Naive thymus-derived CD8-positive, alpha-beta T cell (primary cell): ENCODE data around the gene VPS50. TPM values are rescaled to one million over a fixed set of nuclear protein-coding genes. Genes with fewer than 3 reads are reported as not detected.
"Not testable (repeated sequence)": the region's sequence is repeated elsewhere in the genome, so short reads cannot be mapped to it uniquely, and the experiment has no call there.

Source experiments
- ATAC-seq, 2 donors: fragments of 150-1000 bp; cut with Tn5 transposase in 1 of 2; sonication (Bioruptor Pico), chemical (Tn5 transposase) in 1 of 2; 1 replicate in 1 of 2; 2 replicates in 1 of 2; pipeline ENCODE4 v1.10.0; 2021; ENCODE audit warnings: mild to moderate bottlenecking in 2 of 2, moderate library complexity in 2 of 2
- POLR2A ChIA-PET: fragments of 350-600 bp; sonication (Branson Sonifier 250); formaldehyde crosslinking; loops from one replicate; lab custom pipeline; 2021; ENCODE audit warnings: antibody characterized with exemption; lab: Charles Lee
- DNase-seq, 10 donors: peaks; one replicate each; pipeline versions ENCODE4 v3.0.0 to v3.0.0-alpha.2; 2020 to 2022
- H3K27ac Mint-ChIP-seq, 10 donors: one replicate each; pipeline ENCODE4 v1.8.0; 2020 to 2022; ENCODE audit warnings: mild to moderate bottlenecking in 10 of 10, mixed read lengths in 10 of 10, moderate library complexity in 4 of 10, inconsistent platforms in 1 of 10
- H3K27me3 Mint-ChIP-seq, 5 donors: one replicate each; pipeline ENCODE4 v1.8.0; 2021 to 2022; ENCODE audit warnings: mixed read lengths in 5 of 5
- H3K36me3 Mint-ChIP-seq, 3 donors: one replicate each; pipeline ENCODE4 v1.8.0; 2020 to 2022; ENCODE audit warnings: mixed read lengths in 3 of 3, mild to moderate bottlenecking in 2 of 3, inconsistent platforms in 1 of 3
- H3K4me1 Mint-ChIP-seq, 4 donors: one replicate each; pipeline ENCODE4 v1.8.0; 2021 to 2022; ENCODE audit warnings: mixed read lengths in 4 of 4
- H3K4me3 Mint-ChIP-seq, 10 donors: one replicate each; pipeline ENCODE4 v1.8.0; 2020 to 2022; ENCODE audit warnings: mild to moderate bottlenecking in 10 of 10, mixed read lengths in 10 of 10, moderate library complexity in 6 of 10, inconsistent platforms in 1 of 10
- H3K9me3 Mint-ChIP-seq, 9 donors: one replicate each; pipeline ENCODE4 v1.8.0; 2020 to 2022; ENCODE audit warnings: mixed read lengths in 9 of 9, mild to moderate bottlenecking in 3 of 9, inconsistent platforms in 1 of 9, moderate library complexity in 1 of 9
- polyA plus RNA-seq, 3 donors: library from polyadenylated mRNA; unstranded; fragments of 300-500 nt; fragmentation: Illumina TruSeq; gene quantifications; one replicate each; pipeline ENCODE4 v1.2.3, GENCODE V29; 2021
- total RNA-seq, 8 experiments: library from RNA in 2 of 8; stranded (reverse) in 2 of 8; gene quantifications; one replicate each; pipeline ENCODE4 v1.2.3 and lab custom pipeline; 2021 to 2026

VPS50 gene
- total and polyA plus RNA-seq, 5 experiments from 2014 or later = 13.3 to 37.4 (median 15.1) TPM

GRCh38 chr7:93314449-93314848 lies 82.3 kb downstream of the VPS50 start:
- no peaks in the 10 kb centered on the region for H3K9me3 Mint-ChIP-seq

GRCh38 chr7:93315896-93316295 lies 83.7 kb downstream of the VPS50 start:
- POLR2A ChIA-PET = no interaction called here
- ATAC-seq (no peak), DNase-seq (no peak)
- Mint-ChIP-seq H3K4me3 (no peak overlapping the region), H3K27me3 (no peaks in the 10 kb centered on the region), H3K27ac (peak overlapping the region in 1 of 10 donors; percentile 49), H3K36me3 (peaks cover 21 to 76% (median 30%) of the 10 kb centered on the region in 3 donors), H3K9me3 (no peaks in the 10 kb centered on the region), H3K4me1 (peaks cover 0 to 7% (median 0%) of the 10 kb centered on the region in 4 donors)

More at GRCh38 chr7:93314449-93314848, 82.3 kb downstream of the VPS50 start:
- peaks cover 17 to 74% (median 25%) of the 10 kb centered on the region in 3 donors for H3K36me3 Mint-ChIP-seq
- no peak overlapping the region for H3K4me3 Mint-ChIP-seq
- no peaks in the 10 kb centered on the region for H3K27me3 Mint-ChIP-seq
- no peak overlapping the region for H3K27ac Mint-ChIP-seq
- no peak for ATAC-seq
- POLR2A ChIA-PET = no interaction called here
- no peak for DNase-seq
- peaks cover 0 to 9% (median 0%) of the 10 kb centered on the region in 4 donors for H3K4me1 Mint-ChIP-seq

- Mint-ChIP-seq H3K27me3 (no peaks in the 10 kb centered on the region), H3K4me1 (peaks cover 0 to 7% (median 0%) of the 10 kb centered on the region in 4 donors), H3K9me3 (no peaks in the 10 kb centered on the region), H3K36me3 (peaks cover 29 to 78% (median 38%) of the 10 kb centered on the region in 3 donors), H3K27ac (peak overlapping the region in 1 of 10 donors; percentile 15), H3K4me3 (no peak overlapping the region)
- DNase-seq (no peak), ATAC-seq (no peak)
- POLR2A ChIA-PET = no interaction called here
Measured at GRCh38 chr7:93316730-93317129, 84.6 kb downstream of the VPS50 start.

GRCh38 chr7:93320887-93321286 lies 88.7 kb downstream of the VPS50 start:
- Mint-ChIP-seq H3K4me3 (no peak overlapping the region), H3K27me3 (no peaks in the 10 kb centered on the region), H3K27ac (no peak overlapping the region), H3K9me3 (no peaks in the 10 kb centered on the region), H3K36me3 (peaks cover 23 to 70% (median 48%) of the 10 kb centered on the region in 3 donors), H3K4me1 (peaks cover 0 to 7% (median 0%) of the 10 kb centered on the region in 4 donors)
- POLR2A ChIA-PET = no interaction called here
- no peak for ATAC-seq
- no peak for DNase-seq

GRCh38 chr7:93326291-93326690 lies 94.1 kb downstream of the VPS50 start:
- H3K27me3 Mint-ChIP-seq, ATAC-seq, H3K9me3 Mint-ChIP-seq, H3K27ac Mint-ChIP-seq, DNase-seq, H3K4me3 Mint-ChIP-seq, H3K4me1 Mint-ChIP-seq, POLR2A ChIA-PET: not testable (repeated sequence)
- peaks cover 9 to 31% (median 27%) of the 10 kb centered on the region in 3 donors for H3K36me3 Mint-ChIP-seq

- H3K4me1 Mint-ChIP-seq = no peaks in the 10 kb centered on the region
- no peak overlapping the region for H3K4me3 Mint-ChIP-seq
- H3K27ac Mint-ChIP-seq = no peak overlapping the region
- peaks cover 4 to 32% (median 19%) of the 10 kb centered on the region in 3 donors for H3K36me3 Mint-ChIP-seq
- H3K9me3 Mint-ChIP-seq = peaks cover 0 to 2% (median 0%) of the 10 kb centered on the region in 9 donors
- POLR2A ChIA-PET = no interaction called here
- ATAC-seq (no peak), DNase-seq (no peak)
- H3K27me3 Mint-ChIP-seq = no peaks in the 10 kb centered on the region
Measured at GRCh38 chr7:93327006-93327633, 95.0 kb downstream of the VPS50 start.

GRCh38 chr7:93331706-93332105 lies 99.5 kb downstream of the VPS50 start:
- H3K27ac Mint-ChIP-seq = no peak overlapping the region
- no peaks in the 10 kb centered on the region for H3K27me3 Mint-ChIP-seq
- no peak for ATAC-seq
- H3K4me3 Mint-ChIP-seq = no peak overlapping the region
- H3K9me3 Mint-ChIP-seq = peaks cover 0 to 2% (median 0%) of the 10 kb centered on the region in 9 donors
- no peaks in the 10 kb centered on the region for H3K4me1 Mint-ChIP-seq
- POLR2A ChIA-PET = no interaction called here
- no peak for DNase-seq
- peaks cover 20 to 28% (median 25%) of the 10 kb centered on the region in 3 donors for H3K36me3 Mint-ChIP-seq

- ATAC-seq = no peak
- peaks cover 0 to 2% (median 0%) of the 10 kb centered on the region in 9 donors for H3K9me3 Mint-ChIP-seq
- POLR2A ChIA-PET = no interaction called here
- peaks cover 20 to 33% (median 27%) of the 10 kb centered on the region in 3 donors for H3K36me3 Mint-ChIP-seq
- H3K27me3 Mint-ChIP-seq = no peaks in the 10 kb centered on the region
- no peak overlapping the region for H3K27ac Mint-ChIP-seq
- no peak for DNase-seq
- H3K4me1 Mint-ChIP-seq = no peaks in the 10 kb centered on the region
- H3K4me3 Mint-ChIP-seq = no peak overlapping the region
Measured at GRCh38 chr7:93332172-93332571, 100.0 kb downstream of the VPS50 start.

- Mint-ChIP-seq H3K4me3 (no peak overlapping the region), H3K9me3 (peaks cover 0 to 3% (median 0%) of the 10 kb centered on the region in 9 donors), H3K27me3 (no peaks in the 10 kb centered on the region), H3K4me1 (no peaks in the 10 kb centered on the region), H3K36me3 (peaks cover 38 to 65% (median 47%) of the 10 kb centered on the region in 3 donors), H3K27ac (no peak overlapping the region)
- POLR2A ChIA-PET = interaction anchor here (0.6 kb wide), 1 partner anchor 20 kb away, joined by 3 read pairs; no protein-coding TSS in a partner anchor
- ATAC-seq = no peak
- no peak for DNase-seq
Measured at GRCh38 chr7:93337052-93337451, 104.9 kb downstream of the VPS50 start.

GRCh38 chr7:93342178-93342577 lies 110.0 kb downstream of the VPS50 start:
- not testable (repeated sequence) for H3K27ac Mint-ChIP-seq, H3K4me1 Mint-ChIP-seq

GRCh38 chr7:93350338-93350737 lies 118.2 kb downstream of the VPS50 start:
- POLR2A ChIA-PET = no interaction called here
- DNase-seq = no peak
- no peaks in the 10 kb centered on the region for H3K9me3 Mint-ChIP-seq
- no peak for ATAC-seq
- peak overlapping the region in 4 of 10 donors; percentile 2 to 77 (median 12) for H3K27ac Mint-ChIP-seq
- H3K4me3 Mint-ChIP-seq = no peak overlapping the region
- no peaks in the 10 kb centered on the region for H3K27me3 Mint-ChIP-seq
- H3K4me1 Mint-ChIP-seq = peaks cover 0 to 5% (median 0%) of the 10 kb centered on the region in 4 donors
- H3K36me3 Mint-ChIP-seq = peaks cover 0 to 49% (median 7%) of the 10 kb centered on the region in 3 donors

More at GRCh38 chr7:93342178-93342577, 110.0 kb downstream of the VPS50 start:
- H3K36me3 Mint-ChIP-seq = peaks cover 22 to 38% (median 35%) of the 10 kb centered on the region in 3 donors
- POLR2A ChIA-PET, ATAC-seq, H3K27me3 Mint-ChIP-seq, DNase-seq, H3K4me3 Mint-ChIP-seq, H3K9me3 Mint-ChIP-seq: not testable (repeated sequence)

GRCh38 chr7:93352881-93353280 lies 120.7 kb downstream of the VPS50 start:
- no peaks in the 10 kb centered on the region for H3K27me3 Mint-ChIP-seq
- POLR2A ChIA-PET = no interaction called here
- peaks cover 0 to 5% (median 0%) of the 10 kb centered on the region in 4 donors for H3K4me1 Mint-ChIP-seq
- H3K36me3 Mint-ChIP-seq = peaks cover 4 to 71% (median 17%) of the 10 kb centered on the region in 3 donors
- no peak overlapping the region for H3K27ac Mint-ChIP-seq
- no peak overlapping the region for H3K4me3 Mint-ChIP-seq
- no peaks in the 10 kb centered on the region for H3K9me3 Mint-ChIP-seq
- no peak for ATAC-seq
- DNase-seq = no peak

GRCh38 chr7:93354815-93355214 lies 122.6 kb downstream of the VPS50 start:
- Mint-ChIP-seq H3K27ac (no peak overlapping the region), H3K4me3 (no peak overlapping the region), H3K9me3 (no peaks in the 10 kb centered on the region), H3K27me3 (no peaks in the 10 kb centered on the region), H3K4me1 (peaks cover 0 to 2% (median 0%) of the 10 kb centered on the region in 4 donors), H3K36me3 (peaks cover 8 to 72% (median 17%) of the 10 kb centered on the region in 3 donors)
- DNase-seq (no peak), ATAC-seq (no peak)
- POLR2A ChIA-PET = no interaction called here
